Effector CD4-positive, alpha-beta T cell (primary cell): ENCODE results near the gene QTRT2.
A peak's percentile ranks its signal among the peaks of the same experiment; 100 is the strongest.

Experiments
- DNase-seq: peaks from one replicate; pipeline ENCODE4 v3.0.0-alpha.2; 2020
- total RNA-seq: gene quantifications from one replicate; lab custom pipeline; 2026; lab: John Stamatoyannopoulos, UW

The QTRT2 gene
- total RNA-seq = 50.3 reads per million, percentile 68 among the genes with 10 or more reads in this experiment

- DNase-seq = peak; percentile 100
Observed at GRCh38 chr3:114056130-114057010, at the start of gene QTRT2, which contains the start of gene CCDC191. Gene QTRT2, plus strand, starts transcription at chr3:114056737. Its CDS starts 8,521 bp downstream, at chr3:114065258. Gene CCDC191, minus strand, starts transcription at chr3:114056526. Its CDS starts 60 bp downstream, at chr3:114056466.

GRCh38 chr3:114011059-114011797, 45.3 kb upstream of the QTRT2 start:
- no peak for DNase-seq

GRCh38 chr3:114014211-114014610, 42.3 kb upstream of the QTRT2 start:
- no peak for DNase-seq

- DNase-seq = no peak
Observed at GRCh38 chr3:114019486-114019885, 37.1 kb upstream of the QTRT2 start.

- no peak for DNase-seq
Observed at GRCh38 chr3:114020907-114021306, 35.6 kb upstream of the QTRT2 start.

GRCh38 chr3:114022145-114022802, 34.3 kb upstream of the QTRT2 start:
- no peak for DNase-seq

GRCh38 chr3:114025451-114025850, 31.1 kb upstream of the QTRT2 start:
- no peak for DNase-seq

GRCh38 chr3:114026331-114026730, 30.2 kb upstream of the QTRT2 start:
- DNase-seq = no peak

- no peak for DNase-seq
Observed at GRCh38 chr3:114033721-114034120, 22.8 kb upstream of the QTRT2 start.

- no peak for DNase-seq
Observed at GRCh38 chr3:114034211-114034610, 22.3 kb upstream of the QTRT2 start.

GRCh38 chr3:114034787-114035545, 21.6 kb upstream of the QTRT2 start:
- DNase-seq = no peak

GRCh38 chr3:114035896-114036295, 20.6 kb upstream of the QTRT2 start:
- no peak for DNase-seq

- DNase-seq = no peak
Observed at GRCh38 chr3:114043205-114043604, 13.3 kb upstream of the QTRT2 start.

- DNase-seq = no peak
Observed at GRCh38 chr3:114052216-114052615, 4.3 kb upstream of the QTRT2 start.

GRCh38 chr3:114057011-114057347, 442 bp downstream of the QTRT2 start:
- no peak for DNase-seq

GRCh38 chr3:114058646-114059045, 2.1 kb downstream of the QTRT2 start:
- no peak for DNase-seq

GRCh38 chr3:114060906-114061655, 4.5 kb downstream of the QTRT2 start:
- no peak for DNase-seq

GRCh38 chr3:114067804-114068203, 11.3 kb downstream of the QTRT2 start:
- DNase-seq = no peak

GRCh38 chr3:114068336-114068735, 11.8 kb downstream of the QTRT2 start:
- DNase-seq = no peak

- no peak for DNase-seq
Observed at GRCh38 chr3:114071786-114072185, 15.2 kb downstream of the QTRT2 start.

- no peak for DNase-seq
Observed at GRCh38 chr3:114076711-114077110, 20.2 kb downstream of the QTRT2 start.

GRCh38 chr3:114078126-114078525, 21.6 kb downstream of the QTRT2 start:
- no peak for DNase-seq
